Measurements from ENCODE around the gene POLA1. TPM values are rescaled to one million over a fixed set of nuclear protein-coding genes. Genes with fewer than 3 reads are reported as not detected.

The POLA1 gene
- total RNA-seq, 1 donor from 2014 or later = 6.0 TPM

DNA sequence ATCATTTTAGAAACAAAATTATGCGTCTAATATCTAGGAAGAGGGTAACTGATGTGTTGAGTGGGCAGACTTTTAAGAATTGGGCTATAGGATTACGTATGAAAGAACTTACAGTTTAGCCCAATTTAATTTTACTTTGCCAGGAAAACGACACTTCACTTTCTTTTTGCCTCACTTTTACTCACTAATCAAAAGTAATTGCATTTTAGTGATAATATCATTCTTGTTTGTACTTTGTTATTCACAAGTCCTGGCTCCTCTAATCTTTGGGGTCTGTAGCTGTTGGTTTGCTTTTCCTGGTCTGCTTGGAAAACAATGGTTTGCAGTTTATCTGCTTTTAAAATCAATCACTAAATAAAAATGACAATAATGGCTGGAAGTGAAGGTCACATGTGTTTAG lies 325.0 kb downstream of the POLA1 start:
- H3K9me3 ChIP-seq = no peaks in the 10 kb centered on the region
- H3K27me3 ChIP-seq = peaks cover 32% of the 10 kb centered on the region
- intact Hi-C loops (cut with DNase I) = no loop called here
- peaks cover 0 to 2% of the 10 kb centered on the region in 2 donors for H3K4me1 ChIP-seq
- no peaks in the 10 kb centered on the region for H3K36me3 ChIP-seq
- no peak overlapping the region for H3K27ac ChIP-seq
- no peak for DNase-seq (ENCODE audit: low spot score in 2 of 2)
- TF ChIP-seq, protein P1, sequence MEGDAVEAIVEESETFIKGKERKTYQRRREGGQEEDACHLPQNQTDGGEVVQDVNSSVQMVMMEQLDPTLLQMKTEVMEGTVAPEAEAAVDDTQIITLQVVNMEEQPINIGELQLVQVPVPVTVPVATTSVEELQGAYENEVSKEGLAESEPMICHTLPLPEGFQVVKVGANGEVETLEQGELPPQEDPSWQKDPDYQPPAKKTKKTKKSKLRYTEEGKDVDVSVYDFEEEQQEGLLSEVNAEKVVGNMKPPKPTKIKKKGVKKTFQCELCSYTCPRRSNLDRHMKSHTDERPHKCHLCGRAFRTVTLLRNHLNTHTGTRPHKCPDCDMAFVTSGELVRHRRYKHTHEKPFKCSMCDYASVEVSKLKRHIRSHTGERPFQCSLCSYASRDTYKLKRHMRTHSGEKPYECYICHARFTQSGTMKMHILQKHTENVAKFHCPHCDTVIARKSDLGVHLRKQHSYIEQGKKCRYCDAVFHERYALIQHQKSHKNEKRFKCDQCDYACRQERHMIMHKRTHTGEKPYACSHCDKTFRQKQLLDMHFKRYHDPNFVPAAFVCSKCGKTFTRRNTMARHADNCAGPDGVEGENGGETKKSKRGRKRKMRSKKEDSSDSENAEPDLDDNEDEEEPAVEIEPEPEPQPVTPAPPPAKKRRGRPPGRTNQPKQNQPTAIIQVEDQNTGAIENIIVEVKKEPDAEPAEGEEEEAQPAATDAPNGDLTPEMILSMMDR (IDR thresholded peaks at IDR 0.05) = no peak
- no peak overlapping the region for H3K4me3 ChIP-seq

DNA sequence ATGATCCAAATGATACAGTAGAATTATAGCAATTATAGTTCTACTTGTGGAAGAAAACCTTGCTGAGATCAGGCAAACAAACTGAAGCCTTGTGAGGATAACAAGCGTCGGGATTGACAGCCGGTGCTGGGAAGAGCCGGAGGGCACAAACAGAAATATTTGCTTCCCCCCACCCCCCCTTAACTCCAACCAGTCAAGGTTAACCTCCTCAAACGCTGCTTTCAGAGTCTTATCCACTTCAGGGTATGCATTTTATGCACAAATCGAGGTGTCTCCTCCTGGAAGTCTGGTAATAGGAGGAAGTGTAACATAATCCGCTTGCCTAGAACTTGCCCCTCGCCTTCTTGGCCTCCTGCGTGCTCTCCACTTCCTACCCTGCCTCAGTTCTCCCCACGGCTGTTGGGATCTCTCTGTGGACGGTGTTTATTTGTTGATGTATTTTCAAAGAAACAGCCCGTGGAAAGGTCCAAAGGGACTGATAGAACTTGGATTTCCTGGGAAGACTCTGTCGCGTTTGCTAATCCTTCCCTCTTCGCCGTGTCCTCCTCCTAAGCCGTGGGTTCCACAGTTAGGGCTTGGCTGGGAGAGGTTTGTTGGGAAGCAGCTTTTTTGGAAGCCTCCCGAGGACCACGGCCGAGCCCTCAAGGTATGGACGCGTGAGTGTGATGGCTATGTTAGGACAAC lies 326.1 kb downstream of the POLA1 start:
- intact Hi-C loops (cut with DNase I) = no loop called here
- Histone ChIP-seq H3K4me1 (peaks cover 0 to 2% of the 10 kb centered on the region in 2 donors), H3K27ac (no peak overlapping the region), H3K9me3 (no peaks in the 10 kb centered on the region), H3K27me3 (peaks cover 30% of the 10 kb centered on the region), H3K4me3 (no peak overlapping the region), H3K36me3 (no peaks in the 10 kb centered on the region)
- TF ChIP-seq, protein P1 (IDR thresholded peaks at IDR 0.05) = no peak
- DNase-seq (ENCODE audit: low spot score in 2 of 2) = no peak

DNA sequence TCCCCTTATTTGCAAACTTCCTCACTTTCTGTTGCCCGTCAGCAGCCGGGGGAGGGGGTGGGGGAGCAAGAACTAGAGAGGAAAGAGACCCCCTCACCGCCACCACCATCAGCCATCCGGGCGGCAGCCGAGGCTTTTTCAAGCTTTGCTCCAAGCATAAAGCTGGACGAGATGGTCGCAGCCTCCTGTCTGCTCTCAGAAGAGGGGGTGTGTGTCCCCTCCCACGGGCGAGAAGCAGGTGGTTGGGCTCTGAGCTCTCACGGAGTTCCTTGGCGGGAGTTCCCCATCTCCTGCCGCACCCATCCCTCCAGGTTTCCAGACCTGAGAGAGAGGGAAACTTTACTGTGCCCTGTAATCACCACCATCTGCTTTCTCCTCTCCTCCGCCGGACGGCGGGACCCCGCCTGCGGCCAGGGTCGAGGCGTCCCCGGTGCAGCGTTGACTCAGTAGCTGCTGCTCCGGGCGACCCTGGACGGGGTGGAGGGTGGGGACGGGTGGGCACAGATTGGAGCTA lies 326.7 kb downstream of the POLA1 start:
- H3K4me1 ChIP-seq = peaks cover 0 to 2% of the 10 kb centered on the region in 2 donors
- TF ChIP-seq, protein P1 (IDR thresholded peaks at IDR 0.05) = no peak

DNA sequence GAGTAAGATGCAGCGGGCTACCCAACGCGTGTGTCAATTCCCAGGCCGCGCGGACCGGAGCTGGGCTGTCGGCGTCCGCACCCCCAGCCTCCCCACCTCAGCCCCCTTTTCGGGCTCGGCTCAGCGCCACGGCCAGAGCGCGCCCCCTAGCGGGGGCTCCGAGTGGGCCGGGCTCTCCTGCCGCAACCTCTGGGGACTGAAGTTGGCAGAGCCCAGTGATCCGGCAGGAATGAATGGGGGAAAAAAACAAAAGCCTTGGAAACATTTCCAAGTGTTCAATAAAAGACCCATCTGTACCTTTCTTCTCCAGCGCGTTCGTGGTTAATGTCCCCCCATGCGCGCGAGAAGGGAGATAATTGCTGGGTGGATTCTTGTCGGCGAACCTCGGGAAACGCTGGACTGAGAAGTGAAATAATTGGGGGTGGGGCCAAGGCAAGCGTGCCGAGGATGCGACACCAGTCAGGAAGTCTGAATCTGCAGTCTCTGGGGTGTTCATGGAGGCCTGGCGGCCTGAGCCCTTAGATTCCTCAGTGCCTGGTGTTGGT lies 327.3 kb downstream of the POLA1 start:
- no peak overlapping the region for H3K4me3 ChIP-seq
- intact Hi-C loops (cut with DNase I) = no loop called here
- H3K27me3 ChIP-seq = peaks cover 24% of the 10 kb centered on the region
- DNase-seq (ENCODE audit: low spot score in 2 of 2) = no peak
- peaks cover 0 to 2% of the 10 kb centered on the region in 2 donors for H3K4me1 ChIP-seq
- H3K27ac ChIP-seq = no peak overlapping the region
- no peaks in the 10 kb centered on the region for H3K36me3 ChIP-seq
- H3K9me3 ChIP-seq = no peaks in the 10 kb centered on the region
- TF ChIP-seq, protein P1 (IDR thresholded peaks at IDR 0.05) = peak in 1 of 3 experiments; percentile 42

More for the DNA sequence above, 326.7 kb downstream of the POLA1 start:
- Histone ChIP-seq H3K27ac (no peak overlapping the region), H3K9me3 (no peaks in the 10 kb centered on the region), H3K27me3 (peaks cover 30% of the 10 kb centered on the region), H3K4me3 (no peak overlapping the region), H3K36me3 (no peaks in the 10 kb centered on the region)
- intact Hi-C loops (cut with DNase I) = no loop called here
- DNase-seq (ENCODE audit: low spot score in 2 of 2) = no peak

DNA sequence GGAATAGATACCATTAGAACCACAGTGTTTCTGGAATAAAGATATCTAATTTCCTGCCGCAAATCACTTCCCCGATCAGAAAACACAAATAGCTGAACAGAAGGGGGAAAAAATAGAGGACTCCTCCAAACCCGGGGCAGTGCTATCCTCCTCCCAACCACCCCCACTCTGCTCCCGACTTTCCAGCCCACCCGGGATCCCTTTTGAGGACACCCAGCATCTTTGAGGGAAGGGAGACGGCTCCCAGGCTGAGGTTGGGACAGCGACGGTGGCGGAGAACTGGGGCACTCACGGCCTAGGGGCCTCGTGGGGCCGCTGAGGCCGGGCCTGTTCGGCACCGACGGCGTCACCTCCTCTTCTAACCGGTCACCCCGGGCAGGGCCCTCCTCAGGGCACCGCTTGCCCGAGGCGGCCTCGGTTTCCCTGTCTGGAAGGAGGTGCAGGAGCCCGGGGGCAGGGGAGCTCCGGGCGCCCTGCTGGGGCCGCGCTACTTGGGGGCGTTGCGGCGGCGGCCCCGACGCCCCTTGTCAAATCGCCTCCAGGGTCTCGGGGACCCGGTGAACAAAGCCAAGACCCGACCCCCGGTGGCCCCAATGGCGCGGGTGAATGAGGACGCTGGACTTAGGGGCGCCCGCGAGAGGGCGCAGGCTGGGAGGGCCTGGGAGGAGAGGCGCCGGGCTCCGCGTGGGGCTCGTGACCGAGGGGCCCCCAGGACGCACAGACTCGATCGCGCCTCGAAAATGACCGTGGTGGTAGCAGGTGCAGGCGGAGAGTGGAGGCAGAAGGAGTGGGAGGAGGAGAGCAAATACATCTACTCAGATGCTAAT lies 329.0 kb downstream of the POLA1 start:
- no peak for DNase-seq (ENCODE audit: low spot score in 2 of 2)
- TF ChIP-seq, protein P1 (IDR thresholded peaks at IDR 0.05) = no peak
- Histone ChIP-seq H3K36me3 (no peaks in the 10 kb centered on the region), H3K4me3 (no peak overlapping the region), H3K27ac (no peak overlapping the region), H3K4me1 (peaks cover 0 to 2% of the 10 kb centered on the region in 2 donors), H3K9me3 (no peaks in the 10 kb centered on the region), H3K27me3 (peaks cover 18% of the 10 kb centered on the region)
- intact Hi-C loops (cut with DNase I) = no loop called here

Data from ascending aorta (tissue), 2 donors.